Lower lobe of right lung (tissue), 2 donors: ENCODE data around the gene GPR33. TPM values are rescaled to one million over a fixed set of nuclear protein-coding genes. Genes with fewer than 3 reads are reported as not detected.
"Not testable (repeated sequence)": the region's sequence is repeated elsewhere in the genome, so short reads cannot be mapped to it uniquely, and the experiment has no call there.

Source experiments
- ATAC-seq, 2 donors: fragments of 200-7000 bp; cut with Tn5 transposase; one replicate each; pipeline ENCODE4 v1.9.1; 2020 to 2022; ENCODE audit warnings: mild to moderate bottlenecking in 2 of 2, moderate library complexity in 2 of 2
- DNase-seq: peaks from one replicate; pipeline ENCODE4 v3.0.0-alpha.2; 2020
- H3K27ac ChIP-seq: fragments of 200-600 bp; one replicate; pipeline ENCODE4 v1.8.0; 2022
- H3K27me3 ChIP-seq: fragments of 200-600 bp; one replicate; pipeline ENCODE4 v1.8.0; 2022; ENCODE audit warnings: low read depth
- H3K36me3 ChIP-seq: fragments of 200-600 bp; one replicate; pipeline ENCODE4 v1.8.0; 2022; ENCODE audit warnings: mild to moderate bottlenecking
- H3K4me1 ChIP-seq: fragments of 200-600 bp; one replicate; pipeline ENCODE4 v1.8.0; 2022
- H3K4me3 ChIP-seq: fragments of 200-600 bp; one replicate; pipeline ENCODE4 v1.8.0; 2022; ENCODE audit warnings: mild to moderate bottlenecking
- H3K9me3 ChIP-seq: fragments of 200-600 bp; one replicate; pipeline ENCODE4 v1.8.0; 2022
- CTCF ChIP-seq: fragments of 200-600 bp; IDR thresholded peaks from one replicate; pipeline ENCODE4 v1.8.0; 2022; ENCODE audit warnings: antibody characterized with exemption, mild to moderate bottlenecking
- intact Hi-C: fragments of 100-400 bp; cut with DNase I; formaldehyde crosslinking; loops from one replicate; pipeline ENCODE4 v1.11.0; 2022
- total RNA-seq: library from RNA; stranded (reverse); fragmentation: NEBNext Ultra II Directional; extraction: Animal tissue kit (Norgen Biotek cat#: 25700); gene quantifications from one replicate; pipeline ENCODE4 v1.2.1, GENCODE V29; 2021
- donor health status: DM: no; HTN: yes; CAD: no; lungs with severe emphysema.

Gene GPR33
- total RNA-seq, 1 donor from 2014 or later = not detected

GRCh38 chr14:31479027-31479426, 8.8 kb downstream of the GPR33 start:
- ATAC-seq = no peak

GRCh38 chr14:31477248-31477647, 10.6 kb downstream of the GPR33 start:
- DNase-seq = no peak
- Histone ChIP-seq H3K4me1 (no peaks in the 10 kb centered on the region), H3K27ac (no peak overlapping the region), H3K9me3 (no peaks in the 10 kb centered on the region), H3K36me3 (no peaks in the 10 kb centered on the region), H3K27me3 (no peaks in the 10 kb centered on the region), H3K4me3 (no peak overlapping the region)
- intact Hi-C loops = no loop called here
- no peak for ATAC-seq
- TF ChIP-seq CTCF = no peak

More at GRCh38 chr14:31479027-31479426, 8.8 kb downstream of the GPR33 start:
- no peaks in the 10 kb centered on the region for H3K27me3 ChIP-seq
- no peak for TF ChIP-seq CTCF
- no peak overlapping the region for H3K27ac ChIP-seq
- DNase-seq = no peak
- H3K36me3 ChIP-seq = no peaks in the 10 kb centered on the region
- H3K4me3 ChIP-seq = no peak overlapping the region
- no peaks in the 10 kb centered on the region for H3K9me3 ChIP-seq
- no peaks in the 10 kb centered on the region for H3K4me1 ChIP-seq
- intact Hi-C loops = no loop called here

GRCh38 chr14:31476131-31476866, 11.5 kb downstream of the GPR33 start:
- no peaks in the 10 kb centered on the region for H3K36me3 ChIP-seq
- no peak for TF ChIP-seq CTCF
- no peaks in the 10 kb centered on the region for H3K4me1 ChIP-seq
- H3K4me3 ChIP-seq = no peak overlapping the region
- H3K9me3 ChIP-seq = no peaks in the 10 kb centered on the region
- DNase-seq (no peak), ATAC-seq (no peak)
- intact Hi-C loops = no loop called here
- H3K27ac ChIP-seq = no peak overlapping the region
- H3K27me3 ChIP-seq = no peaks in the 10 kb centered on the region

GRCh38 chr14:31466554-31466953, 21.3 kb downstream of the GPR33 start:
- intact Hi-C loops = no loop called here
- no peak overlapping the region for H3K27ac ChIP-seq
- H3K4me1 ChIP-seq = no peaks in the 10 kb centered on the region
- no peak for TF ChIP-seq CTCF
- DNase-seq = no peak
- no peak overlapping the region for H3K4me3 ChIP-seq
- no peaks in the 10 kb centered on the region for H3K27me3 ChIP-seq
- ATAC-seq = no peak
- no peaks in the 10 kb centered on the region for H3K36me3 ChIP-seq
- H3K9me3 ChIP-seq = no peaks in the 10 kb centered on the region

GRCh38 chr14:31465111-31465510, 22.7 kb downstream of the GPR33 start:
- Histone ChIP-seq H3K4me3 (no peak overlapping the region), H3K27me3 (no peaks in the 10 kb centered on the region), H3K36me3 (no peaks in the 10 kb centered on the region), H3K27ac (no peak overlapping the region), H3K4me1 (no peaks in the 10 kb centered on the region), H3K9me3 (no peaks in the 10 kb centered on the region)
- DNase-seq (no peak), ATAC-seq (no peak)
- no peak for TF ChIP-seq CTCF
- intact Hi-C loops = no loop called here

- H3K27me3 ChIP-seq, ATAC-seq, intact Hi-C loops, DNase-seq, H3K36me3 ChIP-seq, H3K27ac ChIP-seq, H3K9me3 ChIP-seq, H3K4me3 ChIP-seq: not testable (repeated sequence)
- H3K4me1 ChIP-seq = peaks cover 11% of the 10 kb centered on the region
Measured at GRCh38 chr14:31462450-31462849, 25.4 kb downstream of the GPR33 start.
